ENCODE data around the gene MLLT10.
"Not testable (repeated sequence)": the region's sequence is repeated elsewhere in the genome, so short reads cannot be mapped to it uniquely, and the experiment has no call there.

MLLT10 gene

GRCh38 chr10:21617267-21617666, 83.2 kb downstream of the MLLT10 start:
- TF ChIP-seq POLR2A (IDR thresholded peaks at IDR 0.05; ENCODE audit: low read depth, low read length), result no peak
- TF ChIP-seq POLR2AphosphoS5 (IDR thresholded peaks at IDR 0.05; ENCODE audit: low read depth, low read length), result no peak
- no peak for TF ChIP-seq TAF1 (IDR thresholded peaks at IDR 0.05; ENCODE audit: borderline replicate concordance, low read depth, low read length)
- DNase-seq (ENCODE audit: insufficient read length) (no peak), FAIRE-seq (no peak)

- DNase-seq (ENCODE audit: insufficient read length), result no peak
- no peak for TF ChIP-seq TAF1 (IDR thresholded peaks at IDR 0.05; ENCODE audit: borderline replicate concordance, low read depth, low read length)
- TF ChIP-seq POLR2A (IDR thresholded peaks at IDR 0.05; ENCODE audit: low read depth, low read length), result no peak
- TF ChIP-seq POLR2AphosphoS5 (IDR thresholded peaks at IDR 0.05; ENCODE audit: low read depth, low read length), result no peak
- no peak for FAIRE-seq
Observed at GRCh38 chr10:21623291-21623690, 89.3 kb downstream of the MLLT10 start.

- peak; percentile 71 for FAIRE-seq
- not testable (repeated sequence) for DNase-seq (ENCODE audit: insufficient read length)
Observed at GRCh38 chr10:21624421-21624820, 90.4 kb downstream of the MLLT10 start.

- FAIRE-seq, result no peak
- no peak for DNase-seq (ENCODE audit: insufficient read length)
- no peak for TF ChIP-seq TAF1 (IDR thresholded peaks at IDR 0.05; ENCODE audit: borderline replicate concordance, low read depth, low read length)
- no peak for TF ChIP-seq POLR2AphosphoS5 (IDR thresholded peaks at IDR 0.05; ENCODE audit: low read depth, low read length)
- TF ChIP-seq POLR2A (IDR thresholded peaks at IDR 0.05; ENCODE audit: low read depth, low read length), result no peak
Observed at GRCh38 chr10:21624951-21625350, 90.9 kb downstream of the MLLT10 start.

GRCh38 chr10:21625623-21626229, 91.7 kb downstream of the MLLT10 start:
- no peak for TF ChIP-seq POLR2AphosphoS5 (IDR thresholded peaks at IDR 0.05; ENCODE audit: low read depth, low read length)
- TF ChIP-seq TAF1 (IDR thresholded peaks at IDR 0.05; ENCODE audit: borderline replicate concordance, low read depth, low read length), result no peak
- no peak for TF ChIP-seq POLR2A (IDR thresholded peaks at IDR 0.05; ENCODE audit: low read depth, low read length)
- FAIRE-seq (no peak), DNase-seq (ENCODE audit: insufficient read length) (no peak)

GRCh38 chr10:21626457-21627161, 92.6 kb downstream of the MLLT10 start:
- TF ChIP-seq POLR2A (IDR thresholded peaks at IDR 0.05; ENCODE audit: low read depth, low read length) (no peak), TAF1 (IDR thresholded peaks at IDR 0.05; ENCODE audit: borderline replicate concordance, low read depth, low read length) (no peak), POLR2AphosphoS5 (IDR thresholded peaks at IDR 0.05; ENCODE audit: low read depth, low read length) (no peak)
- FAIRE-seq, result no peak

GRCh38 chr10:21627331-21627730, 93.3 kb downstream of the MLLT10 start:
- FAIRE-seq, result no peak
- TF ChIP-seq POLR2AphosphoS5 (IDR thresholded peaks at IDR 0.05; ENCODE audit: low read depth, low read length) (no peak), POLR2A (IDR thresholded peaks at IDR 0.05; ENCODE audit: low read depth, low read length) (no peak), TAF1 (IDR thresholded peaks at IDR 0.05; ENCODE audit: borderline replicate concordance, low read depth, low read length) (no peak)
- DNase-seq (ENCODE audit: insufficient read length), result no peak

More at GRCh38 chr10:21626457-21627161, 92.6 kb downstream of the MLLT10 start:
- DNase-seq (ENCODE audit: insufficient read length), result no peak

GRCh38 chr10:21628023-21628422, 94.0 kb downstream of the MLLT10 start:
- TF ChIP-seq POLR2AphosphoS5 (IDR thresholded peaks at IDR 0.05; ENCODE audit: low read depth, low read length) (no peak), POLR2A (IDR thresholded peaks at IDR 0.05; ENCODE audit: low read depth, low read length) (no peak)
- no peak for FAIRE-seq
- DNase-seq (ENCODE audit: insufficient read length), result no peak

- not testable (repeated sequence) for DNase-seq (ENCODE audit: insufficient read length); FAIRE-seq
Observed at GRCh38 chr10:21628645-21629044, 94.6 kb downstream of the MLLT10 start.

- DNase-seq (ENCODE audit: insufficient read length) (no peak), FAIRE-seq (no peak)
- TF ChIP-seq POLR2AphosphoS5 (IDR thresholded peaks at IDR 0.05; ENCODE audit: low read depth, low read length), result no peak
- TF ChIP-seq POLR2A (IDR thresholded peaks at IDR 0.05; ENCODE audit: low read depth, low read length), result no peak
- TF ChIP-seq TAF1 (IDR thresholded peaks at IDR 0.05; ENCODE audit: borderline replicate concordance, low read depth, low read length), result no peak
Observed at GRCh38 chr10:21634599-21635365, 100.8 kb downstream of the MLLT10 start.

- no peak for TF ChIP-seq POLR2A (IDR thresholded peaks at IDR 0.05; ENCODE audit: low read depth, low read length)
- TF ChIP-seq TAF1 (IDR thresholded peaks at IDR 0.05; ENCODE audit: borderline replicate concordance, low read depth, low read length), result no peak
- TF ChIP-seq POLR2AphosphoS5 (IDR thresholded peaks at IDR 0.05; ENCODE audit: low read depth, low read length), result no peak
- no peak for FAIRE-seq
Observed at GRCh38 chr10:21637795-21638194, 103.8 kb downstream of the MLLT10 start.

GRCh38 chr10:21638681-21639080, 104.6 kb downstream of the MLLT10 start:
- DNase-seq (ENCODE audit: insufficient read length) (no peak), FAIRE-seq (no peak)
- TF ChIP-seq TAF1 (IDR thresholded peaks at IDR 0.05; ENCODE audit: borderline replicate concordance, low read depth, low read length) (no peak), POLR2AphosphoS5 (IDR thresholded peaks at IDR 0.05; ENCODE audit: low read depth, low read length) (no peak), POLR2A (IDR thresholded peaks at IDR 0.05; ENCODE audit: low read depth, low read length) (no peak)

More at GRCh38 chr10:21637795-21638194, 103.8 kb downstream of the MLLT10 start:
- DNase-seq (ENCODE audit: insufficient read length), result no peak
